GM21723 (cell line): ENCODE results near the gene HYKK.
"Not testable (repeated sequence)": the region's sequence is repeated elsewhere in the genome, so short reads cannot be mapped to it uniquely, and the experiment has no call there.

Experiments used
- ATAC-seq: cut with Tn5 transposase; IDR thresholded peaks from one replicate; pipeline ENCODE4 v1.9.1; 2021; ENCODE audit warnings: mild to moderate bottlenecking, moderate library complexity; ENCODE audit not compliant: unreplicated experiment

HYKK gene

DNA sequence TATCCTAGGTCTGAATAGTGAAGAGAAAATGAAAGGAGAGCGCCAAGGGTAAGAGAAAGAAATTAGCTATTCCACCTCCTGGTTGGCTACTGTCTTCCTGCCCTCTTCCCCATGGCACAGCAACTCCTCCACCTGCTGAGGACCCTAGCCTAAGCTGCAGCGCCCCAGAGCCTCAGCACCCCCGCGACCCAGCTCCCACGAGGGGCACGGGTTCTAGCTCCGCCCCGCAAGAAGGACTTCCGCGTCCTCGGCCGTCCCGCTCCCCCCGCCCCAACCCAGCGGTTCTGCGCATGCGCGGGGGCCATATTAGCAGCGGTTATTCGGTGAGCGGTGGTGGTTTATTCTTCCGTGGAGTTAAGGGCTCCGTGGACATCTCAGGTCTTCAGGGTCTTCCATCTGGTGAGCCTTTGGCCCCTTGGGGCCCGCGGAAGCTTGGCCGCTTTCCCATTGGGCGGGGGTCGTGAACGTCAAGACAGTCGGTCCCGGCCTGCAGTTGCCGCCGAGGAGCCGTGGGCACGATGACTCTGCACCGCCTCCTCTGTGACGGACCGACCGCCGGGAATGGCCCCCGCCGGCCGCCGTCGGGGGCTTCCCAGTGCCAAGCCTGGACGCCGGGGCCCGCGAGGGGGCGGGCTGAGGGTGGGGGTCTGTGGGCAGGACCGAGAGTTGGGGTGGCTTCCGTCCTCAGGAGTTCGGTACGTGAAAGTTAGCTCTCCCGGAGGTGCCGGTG is 32.9 kb downstream of the HYKK start, which contains the start of gene PSMA4:
TSS of gene PSMA4 (plus strand) at position 304 of the 730 bp plus-strand sequence. CDS start 1,484 bp downstream, outside the sequence.
- peak; percentile 78 for ATAC-seq

DNA sequence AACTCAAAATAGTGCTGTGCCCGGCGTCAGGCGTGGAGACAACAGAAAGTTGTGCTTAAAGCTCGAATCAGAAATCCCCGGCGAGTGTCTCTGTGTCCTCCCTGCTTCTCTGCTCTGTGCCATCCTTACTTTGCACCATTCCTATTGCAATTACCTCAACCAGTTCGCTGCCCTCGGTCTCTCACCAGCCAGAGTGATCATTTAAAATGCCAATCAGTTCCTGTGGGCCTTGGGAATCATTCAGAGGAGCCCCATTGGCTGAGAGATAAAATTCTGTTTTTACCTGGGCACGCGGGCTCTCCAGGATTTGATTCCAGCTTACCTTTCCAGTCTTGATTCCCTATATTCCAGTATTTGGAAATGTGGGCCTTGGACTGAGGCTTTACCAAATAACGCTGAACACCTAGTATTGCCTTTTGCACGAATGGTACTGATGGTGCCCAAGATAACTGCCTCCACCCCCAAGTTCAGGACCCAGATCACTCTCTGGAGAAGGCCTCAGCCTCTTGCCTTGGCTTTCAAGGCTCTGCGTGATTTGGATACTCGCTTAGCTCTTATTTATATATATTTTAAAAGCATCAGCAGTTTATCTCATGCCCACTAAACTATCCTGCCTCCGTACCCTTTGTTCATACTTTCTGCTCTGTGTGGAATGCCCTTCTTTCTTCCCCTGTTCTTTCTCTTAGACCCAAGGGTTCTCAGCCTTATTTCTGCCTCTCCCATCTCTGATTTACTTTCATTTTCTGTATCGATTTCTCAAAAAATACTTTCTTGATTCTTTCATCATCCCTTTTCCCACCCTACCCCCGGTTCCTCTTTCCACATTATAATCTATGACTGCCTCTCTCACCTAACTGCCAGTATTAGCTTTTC is 33.7 kb downstream of the HYKK start:
- no peak for ATAC-seq

DNA sequence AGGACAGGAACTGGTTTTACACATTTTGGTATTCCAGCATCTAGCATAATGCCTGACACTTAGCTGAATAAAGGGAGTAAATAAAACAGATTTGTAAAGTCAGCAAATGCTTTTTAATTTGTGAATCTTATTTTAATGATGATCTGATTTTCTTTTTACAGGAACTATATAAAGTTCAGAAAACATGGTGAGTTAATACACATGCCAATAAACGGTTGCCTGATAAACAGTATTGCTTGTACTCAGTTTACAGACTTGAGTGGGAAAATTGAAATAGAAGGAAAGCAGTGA is 34.3 kb downstream of the HYKK start:
- no peak for ATAC-seq

DNA sequence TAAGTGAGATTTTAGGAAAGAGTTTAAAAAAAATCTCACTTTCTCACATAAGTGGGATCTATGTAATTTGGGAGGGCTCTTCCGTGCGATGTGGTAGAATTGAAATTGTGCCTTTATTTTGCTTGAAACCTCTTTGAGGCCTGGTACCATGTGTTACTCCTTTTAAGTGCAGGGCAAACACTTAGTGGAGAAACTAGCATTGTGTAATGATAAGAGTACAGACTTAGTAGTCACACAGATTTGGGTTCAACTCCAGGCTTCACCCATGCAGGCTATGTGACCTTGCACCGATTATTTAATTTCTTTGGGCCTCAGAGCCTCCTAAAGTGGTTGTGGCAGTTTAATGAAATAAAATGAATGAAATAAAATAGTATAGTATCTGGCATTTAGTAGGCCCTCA is 35.3 kb downstream of the HYKK start:
- no peak for ATAC-seq

DNA sequence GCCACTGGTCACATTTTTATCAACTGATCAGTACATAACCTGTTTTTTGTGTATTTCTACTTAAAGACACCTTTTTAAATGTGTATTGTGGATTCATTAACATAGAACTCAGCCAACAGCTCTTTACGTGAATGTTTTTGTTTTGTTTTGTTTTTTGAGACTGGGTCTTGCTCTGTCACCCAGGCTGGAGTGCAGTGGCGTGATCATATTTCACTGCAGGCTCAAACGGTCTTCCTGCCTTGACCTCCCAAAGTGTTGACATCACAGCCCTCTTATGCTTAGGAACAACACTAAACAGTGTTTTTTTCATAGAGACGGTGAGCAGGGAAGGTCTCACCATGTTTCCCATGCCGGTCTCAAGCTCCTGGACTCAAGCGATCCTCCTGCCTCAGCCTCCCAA is 42.8 kb downstream of the HYKK start:
- no peak for ATAC-seq

DNA sequence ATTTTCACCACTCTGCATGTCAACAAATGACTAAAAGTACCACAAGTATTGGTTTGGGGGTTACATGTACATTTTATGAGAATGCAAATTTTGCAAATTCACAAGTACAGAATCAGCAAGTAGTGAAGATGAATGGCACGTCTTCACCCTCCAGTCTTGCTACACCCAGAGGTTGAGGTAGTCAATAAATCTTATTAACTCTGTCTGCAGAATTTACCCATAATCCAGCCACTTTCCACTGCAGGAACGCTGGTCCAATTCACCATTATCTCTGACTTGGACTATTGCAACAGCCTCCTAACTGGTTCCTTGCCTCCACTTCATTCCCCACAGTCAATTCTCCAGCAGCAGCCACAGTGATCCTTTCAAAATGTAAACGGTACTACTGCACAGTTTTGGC is 43.4 kb downstream of the HYKK start:
- ATAC-seq, result no peak

DNA sequence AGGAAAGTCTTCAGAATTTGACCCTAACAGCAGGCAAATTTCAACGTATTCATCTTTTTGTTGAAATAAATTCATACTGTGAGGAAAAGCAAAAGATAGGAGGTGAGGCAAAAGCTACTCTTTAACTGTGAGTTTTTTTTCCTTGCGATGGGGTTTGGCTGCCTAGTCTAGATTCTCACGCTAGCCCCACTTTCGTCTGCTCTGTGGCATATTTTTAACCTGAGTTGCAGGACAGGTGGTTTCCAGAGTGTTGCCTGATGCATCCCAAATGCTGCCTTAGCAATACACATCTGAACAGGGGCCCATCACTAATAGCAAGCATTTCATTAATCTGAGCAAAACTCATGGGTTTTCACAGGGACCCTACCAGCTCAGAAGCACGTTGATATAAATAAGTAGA is 44.5 kb downstream of the HYKK start:
- no peak for ATAC-seq

DNA sequence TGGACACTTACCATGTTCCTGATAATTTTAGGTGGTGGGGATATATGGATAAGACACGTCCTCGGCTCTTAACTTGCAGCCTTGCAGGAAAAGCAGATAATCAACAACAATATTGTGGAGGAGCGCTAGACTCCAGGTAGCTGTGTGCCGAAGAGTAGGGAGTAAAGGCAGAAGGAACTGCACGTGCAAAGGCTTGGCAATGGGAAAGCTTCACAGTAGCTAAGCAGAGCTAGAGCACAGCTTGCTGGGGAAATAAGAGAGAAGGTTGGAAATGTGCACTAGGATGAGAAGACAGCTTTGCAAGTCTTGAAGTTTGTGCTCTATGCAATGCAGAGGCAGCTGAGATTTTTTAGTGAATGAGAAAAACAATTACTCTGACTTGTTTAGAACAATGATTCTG is 45.2 kb downstream of the HYKK start:
- no peak for ATAC-seq

DNA sequence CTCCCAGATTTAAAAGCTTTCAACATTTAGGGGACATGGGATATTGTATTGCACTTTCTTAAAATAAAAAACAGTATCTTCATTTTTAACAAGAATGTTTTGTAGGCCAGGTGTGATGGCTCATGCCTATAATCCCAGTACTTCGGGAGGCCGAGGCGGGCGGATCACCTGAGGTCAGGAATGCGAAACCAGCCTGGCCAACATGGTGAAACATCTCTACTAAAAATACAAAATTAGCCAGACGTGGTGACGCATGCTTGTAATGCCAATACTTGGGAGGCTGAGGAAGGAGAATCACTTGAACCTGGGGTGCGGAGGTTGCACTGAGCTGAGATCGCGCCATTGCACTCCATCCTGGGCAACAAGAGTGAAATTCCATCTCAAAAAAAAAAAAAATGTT is 52.8 kb downstream of the HYKK start:
- ATAC-seq, result not testable (repeated sequence)

DNA sequence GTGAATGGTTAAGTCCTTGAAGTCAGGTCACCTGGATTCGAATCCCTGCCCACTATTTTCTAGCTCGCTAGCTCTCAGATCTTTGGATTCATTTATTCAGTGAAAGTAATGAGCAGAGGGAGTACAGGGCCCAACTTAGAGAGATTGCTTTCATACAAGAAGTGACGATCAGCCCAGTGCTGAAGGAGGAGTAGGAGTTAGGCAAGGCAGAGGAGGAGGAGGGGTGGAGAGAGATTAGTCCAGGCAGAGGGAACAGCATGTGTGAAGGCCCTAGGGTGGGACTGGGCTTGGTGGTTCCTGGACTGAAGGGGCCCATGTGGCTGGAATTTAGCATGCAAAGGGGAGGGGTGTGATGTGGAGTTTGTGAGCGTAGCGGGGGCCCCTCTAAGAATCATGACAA is 54.1 kb downstream of the HYKK start:
- ATAC-seq, result no peak

DNA sequence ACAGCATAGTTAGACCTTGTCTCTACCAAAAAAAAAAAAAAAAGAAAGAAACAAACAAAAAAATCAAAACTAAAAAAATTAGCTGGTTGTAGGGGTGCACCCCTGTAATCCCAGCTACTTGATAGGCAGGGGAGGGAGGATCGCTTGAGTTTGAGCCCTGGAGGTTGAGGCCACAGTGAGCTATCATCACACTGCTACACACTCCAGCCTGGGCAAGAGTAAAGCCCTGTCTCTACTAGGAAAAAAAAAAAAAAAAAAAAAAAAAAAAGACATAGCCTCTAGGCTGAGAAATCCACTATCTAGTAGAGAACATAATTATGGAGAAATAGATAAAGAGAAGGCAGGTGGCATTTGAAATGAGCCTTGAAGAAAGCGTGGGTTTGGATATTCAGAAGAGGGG is 55.7 kb downstream of the HYKK start:
- no peak for ATAC-seq

DNA sequence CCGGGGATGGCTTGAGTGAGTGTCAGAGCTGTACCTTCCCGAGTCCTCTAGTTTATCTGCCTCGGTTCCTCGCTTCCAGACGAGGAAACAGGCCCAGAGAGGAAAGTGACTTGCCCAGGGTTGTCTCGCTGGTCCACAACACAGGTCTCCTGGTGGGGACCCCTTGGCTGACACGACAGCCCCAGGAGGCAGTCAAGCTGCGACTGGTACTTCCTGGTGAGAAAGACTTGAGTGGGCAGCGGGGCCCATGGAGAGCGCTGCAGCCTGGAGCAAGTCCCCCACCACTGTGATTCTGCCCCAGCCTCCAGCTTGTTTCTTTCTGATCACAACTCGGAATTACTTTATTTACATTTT is 57.3 kb downstream of the HYKK start:
- ATAC-seq, result peak; percentile 14

DNA sequence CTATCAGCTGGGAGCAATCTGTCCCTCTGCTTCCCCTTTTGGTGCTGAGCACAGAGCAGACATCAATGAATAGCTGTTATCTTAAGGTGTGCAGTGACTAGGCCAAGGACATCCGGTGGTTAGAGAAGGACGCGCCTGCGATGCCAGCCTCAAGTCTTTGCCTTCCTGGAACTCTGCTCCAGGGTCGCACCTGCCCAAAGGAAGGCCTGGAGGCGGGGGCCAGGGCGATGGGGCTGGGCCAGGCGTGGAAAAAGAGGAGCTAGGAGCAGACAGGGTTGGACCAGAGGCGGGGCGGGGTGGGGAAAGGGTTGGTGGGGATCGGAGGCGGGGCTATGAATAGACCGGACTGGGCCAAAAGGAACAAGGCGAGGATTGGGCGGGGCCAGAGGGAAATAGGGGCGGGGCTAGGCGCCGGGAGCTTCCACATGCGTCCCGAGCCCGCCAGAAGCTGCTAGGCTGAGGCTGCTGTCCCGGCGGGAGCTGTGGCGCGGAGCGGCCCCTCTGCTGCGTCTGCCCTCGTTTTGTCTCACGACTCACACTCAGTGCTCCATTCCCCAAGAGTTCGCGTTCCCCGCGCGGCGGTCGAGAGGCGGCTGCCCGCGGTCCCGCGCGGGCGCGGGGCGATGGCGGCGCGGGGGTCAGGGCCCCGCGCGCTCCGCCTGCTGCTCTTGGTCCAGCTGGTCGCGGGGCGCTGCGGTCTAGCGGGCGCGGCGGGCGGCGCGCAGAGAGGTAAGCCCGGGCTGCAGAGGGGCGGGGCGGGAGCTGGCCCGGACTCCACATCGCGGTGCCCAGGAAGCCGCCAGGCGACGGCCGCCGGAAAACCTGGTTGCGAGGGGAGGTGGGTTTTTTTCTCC is 57.9 kb downstream of the HYKK start, which contains the start of gene CHRNA5:
TSS of gene CHRNA5 (plus strand) at position 424 of the 854 bp plus-strand sequence. CDS start at position 624, 200 bp downstream.
- peak; percentile 80 for ATAC-seq

DNA sequence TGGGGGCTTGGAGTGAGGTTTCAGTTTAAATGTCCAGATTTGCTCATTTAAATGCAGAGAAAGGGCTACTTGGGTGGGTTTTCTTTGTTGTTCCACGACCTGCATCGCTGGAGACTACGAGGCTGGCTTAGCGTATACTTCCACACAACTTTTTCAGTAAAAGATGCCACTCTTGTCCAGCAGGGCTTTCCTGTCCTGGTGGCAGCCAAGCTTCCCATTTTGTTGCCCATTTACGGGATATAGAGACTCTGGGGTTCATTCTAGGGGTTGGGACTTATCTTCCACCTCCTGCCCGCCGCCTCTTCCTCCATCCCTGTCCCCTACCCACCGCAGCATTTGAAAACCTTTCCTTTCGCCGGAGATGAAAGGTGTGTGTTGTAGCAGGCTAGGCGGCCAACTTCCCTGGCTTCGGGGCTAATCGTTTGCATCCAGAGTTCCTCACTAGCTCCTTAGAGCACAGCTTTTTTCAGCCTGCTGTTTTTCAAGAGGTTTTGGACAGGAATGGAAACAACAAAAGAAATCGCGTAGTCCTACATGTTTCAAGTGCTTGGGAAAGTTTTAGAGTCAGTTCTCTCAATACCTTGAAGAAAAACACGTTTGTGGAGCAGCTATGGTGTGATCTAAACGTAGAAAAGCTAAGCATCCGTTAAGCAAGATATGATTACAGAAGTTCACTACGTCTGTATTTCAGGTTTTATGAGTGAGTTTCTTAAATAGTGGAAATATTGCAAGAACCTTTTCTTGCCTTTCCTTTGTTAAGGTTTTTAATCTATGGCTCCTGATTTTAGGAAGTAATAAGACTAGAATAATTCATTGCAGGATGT is 58.8 kb downstream of the HYKK start:
- peak; percentile 26 for ATAC-seq

DNA sequence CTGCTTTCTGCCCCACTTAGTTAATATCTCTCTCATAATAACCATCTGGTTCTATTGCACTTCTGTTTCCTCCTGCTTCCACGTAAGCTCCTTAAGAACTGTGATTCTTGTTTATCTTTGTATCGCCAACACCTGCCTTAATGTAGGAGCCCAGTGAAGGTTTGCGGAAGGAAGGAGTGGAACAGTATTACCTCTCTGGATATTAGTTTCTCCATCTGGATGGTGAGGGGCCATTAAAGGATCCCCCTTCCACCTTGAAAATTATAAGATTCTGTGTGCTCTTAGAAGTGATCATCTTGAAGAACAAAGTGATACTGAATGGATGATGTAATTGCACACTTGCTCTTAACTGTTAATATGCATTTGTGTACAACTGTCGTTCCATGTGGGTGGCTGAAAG is 60.2 kb downstream of the HYKK start:
- no peak for ATAC-seq

DNA sequence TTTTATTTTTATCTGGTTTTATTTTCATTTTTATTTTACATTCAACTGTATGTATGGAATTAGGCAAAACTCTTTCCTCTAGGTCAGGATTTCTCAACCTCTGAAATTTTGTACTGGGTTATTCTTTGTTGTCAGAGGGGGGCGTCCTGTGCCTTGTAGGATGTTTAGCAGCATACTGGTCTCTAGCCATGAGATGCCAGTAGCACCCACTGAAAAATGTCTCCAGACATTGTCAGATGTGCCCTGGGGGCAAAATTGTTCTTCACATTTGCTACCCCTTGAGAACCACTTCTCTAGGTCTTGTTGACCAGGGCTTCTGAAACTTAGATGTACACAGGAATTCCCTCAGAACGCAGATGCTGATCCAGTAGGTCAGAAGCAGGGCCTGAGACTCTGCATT is 63.3 kb downstream of the HYKK start:
- ATAC-seq, result no peak

DNA sequence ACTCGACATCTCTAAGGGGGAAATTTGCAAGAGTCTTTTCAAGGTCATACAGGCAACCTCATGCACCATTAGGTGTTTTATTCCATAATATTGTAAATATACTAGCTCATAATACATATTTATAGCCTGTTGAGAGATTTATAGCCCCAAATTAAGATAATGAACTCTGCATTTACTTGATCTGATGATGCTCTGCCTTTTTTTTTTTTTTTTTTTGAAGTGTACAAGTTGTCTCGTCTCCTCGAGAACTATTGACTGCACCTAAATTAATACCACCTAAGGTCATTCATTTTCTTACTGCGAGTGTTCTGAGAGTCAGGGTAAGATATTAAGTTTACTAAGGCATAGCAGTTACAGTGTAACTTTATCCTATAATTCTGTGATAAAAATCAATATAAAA is 64.0 kb downstream of the HYKK start:
- ATAC-seq, result no peak

DNA sequence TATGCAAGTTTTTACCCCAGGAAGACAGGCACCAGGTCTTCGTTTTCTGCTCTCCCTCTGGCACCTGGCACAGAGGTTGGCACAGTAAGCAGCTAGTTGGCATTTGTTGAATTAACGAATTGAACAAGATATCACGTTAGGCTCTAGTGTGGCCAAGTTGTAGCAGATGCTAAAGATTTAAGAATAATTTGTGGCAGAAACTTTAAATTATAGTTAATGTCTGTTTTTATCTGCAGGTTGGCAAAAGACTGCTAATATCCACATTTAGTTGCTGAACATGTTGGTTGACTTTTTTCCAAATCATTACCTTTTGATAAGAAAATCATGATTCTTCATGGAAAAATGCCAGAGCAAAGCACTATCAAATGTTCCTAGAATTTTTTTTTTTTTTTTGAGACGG is 66.0 kb downstream of the HYKK start:
- ATAC-seq, result no peak

DNA sequence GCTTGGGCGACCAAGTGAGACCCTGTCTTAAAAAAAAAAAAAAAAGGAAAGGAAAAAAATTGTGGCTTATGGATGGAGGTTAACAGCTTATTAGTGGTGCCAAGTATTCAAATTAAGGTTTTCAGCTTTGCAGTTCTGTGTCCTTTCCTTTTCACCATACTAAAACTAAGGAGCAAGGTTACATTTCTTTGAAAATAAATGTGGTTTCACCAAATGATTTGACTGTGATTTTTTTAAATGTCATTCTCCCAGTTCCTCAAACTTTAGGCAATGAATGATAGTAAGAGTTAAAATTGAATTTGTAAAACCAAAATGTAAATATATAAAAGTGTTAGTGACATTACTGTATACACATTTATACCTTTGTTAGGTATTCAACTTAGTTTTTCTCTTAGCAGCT is 67.6 kb downstream of the HYKK start:
- ATAC-seq, result no peak
